Psoas muscle (tissue), 8 donors: ENCODE measurements around the gene GCN1. TPM values are rescaled to one million over a fixed set of nuclear protein-coding genes. Genes with fewer than 3 reads are reported as not detected.
A peak's percentile ranks its signal among the peaks of the same experiment; 100 is the strongest.

Experiments
- ATAC-seq, 4 donors: fragments of 200-7000 bp; cut with Tn5 transposase; one replicate each; pipeline ENCODE4 v1.9.1; 2020; ENCODE audit warnings: moderate library complexity in 3 of 4, mild to moderate bottlenecking in 2 of 4
- DNase-seq, 2 donors: peaks; one replicate each; pipeline ENCODE4 v3.0.0-alpha.2; 2020
- H3K27ac ChIP-seq: fragments of 200-600 bp; one replicate; pipeline ENCODE4 v1.8.0; 2022
- H3K27me3 ChIP-seq, 3 donors: fragments of 200-600 bp in 1 of 3; one replicate each; pipeline versions ENCODE4 v1.6.1 to v1.8.0; 2013 to 2022; ENCODE audit warnings: low read length in 2 of 3, mild to moderate bottlenecking in 2 of 3, moderate library complexity in 1 of 3; ENCODE audit not compliant: insufficient read depth in 3 of 3
- H3K36me3 ChIP-seq, 2 donors: fragments of 200-600 bp in 1 of 2; one replicate each; pipeline versions ENCODE4 v1.6.1 to v1.8.0; 2013 to 2022; ENCODE audit warnings: low read depth in 1 of 2, mild to moderate bottlenecking in 1 of 2, moderate library complexity in 1 of 2; ENCODE audit not compliant: insufficient read depth in 1 of 2
- H3K4me1 ChIP-seq: fragments of 200-600 bp; one replicate; pipeline ENCODE4 v1.8.0; 2022
- H3K4me3 ChIP-seq: fragments of 200-600 bp; one replicate; pipeline ENCODE4 v1.8.0; 2022; ENCODE audit warnings: mild to moderate bottlenecking
- H3K9me3 ChIP-seq: fragments of 200-600 bp; one replicate; pipeline ENCODE4 v1.8.0; 2022
- CTCF ChIP-seq: fragments of 200-600 bp; IDR thresholded peaks from one replicate; pipeline ENCODE4 v1.8.0; 2022; ENCODE audit warnings: antibody characterized with exemption
- WGBS, 3 donors: extraction: QIAGEN DNeasy Blood & Tissue Kit; methylation state at CpG; one replicate each; pipeline versions ENCODE4 v1.1.6 to v1.1.7; 2013; 5-methylcytosine and 5-hydroxymethylcytosine counted together
- intact Hi-C, 2 donors: fragments of 100-400 bp; cut with DNase I; formaldehyde crosslinking; loops; one replicate each; pipeline versions ENCODE4 v1.11.0 to v1.14.2; 2022
- polyA plus RNA-seq, 3 donors: library from polyadenylated mRNA; stranded (reverse); fragments of 200-250 nt; gene quantifications; one replicate each; pipeline ENCODE4 v1.2.3, GENCODE V29; 2013
- total RNA-seq, 4 donors: library from RNA; stranded (reverse); fragmentation: NEBNext Ultra II Directional in 2 of 4; extraction: Animal tissue kit (Norgen Biotek cat#: 25700) in 2 of 4; gene quantifications; one replicate each; pipeline versions ENCODE4 v1.2.1 to v1.2.4, GENCODE V29; 2021 to 2023
- donor health status: healthy with polysubstance abuse.
- donor health status: DM: no; HTN: no; CAD: no; lungs with moderate emphysema.
- donor health status: Bipolar disorder and iron deficiency.
- donor health status: healthy.
- donor health status: DM: yes; HTN: yes; CAD: no.
- donor health status: DM: no; HTN: no; CAD: no.
- donor health status: DM: no; HTN: no; CAD: no.
- donor health status: DM: yes; HTN: yes; CAD: no.

GCN1 gene
- total and polyA plus RNA-seq, 7 donors, result 19.6 to 80.9 (median 63.1) TPM

GRCh38 chr12:120159509-120160237 lies 34.8 kb downstream of the GCN1 start:
- Histone ChIP-seq H3K4me3 (no peak overlapping the region), H3K9me3 (no peaks in the 10 kb centered on the region), H3K4me1 (no peaks in the 10 kb centered on the region), H3K36me3 (peaks cover 26 to 100% of the 10 kb centered on the region in 2 donors), H3K27me3 (no peaks in the 10 kb centered on the region), H3K27ac (no peak overlapping the region)
- intact Hi-C loops, result no loop called here
- 86 to 90% (median 86%) methylated on average over 12 of the region's 12 CpGs for WGBS, 3 donors
- TF ChIP-seq CTCF, result no peak
- ATAC-seq (no peak), DNase-seq (no peak)

GRCh38 chr12:120158351-120158750 lies 36.2 kb downstream of the GCN1 start:
- ATAC-seq, result peak in 1 of 4 donors; percentile 23
- no peak for DNase-seq
- Histone ChIP-seq H3K9me3 (no peaks in the 10 kb centered on the region), H3K4me3 (no peak overlapping the region), H3K36me3 (peaks cover 24 to 100% of the 10 kb centered on the region in 2 donors), H3K4me1 (no peaks in the 10 kb centered on the region), H3K27ac (no peak overlapping the region), H3K27me3 (no peaks in the 10 kb centered on the region)
- 89 to 94% (median 93%) methylated on average over 10 of the region's 10 CpGs for WGBS, 3 donors
- intact Hi-C loops, result no loop called here
- TF ChIP-seq CTCF, result no peak

- Histone ChIP-seq H3K27me3 (no peaks in the 10 kb centered on the region), H3K4me1 (no peaks in the 10 kb centered on the region), H3K9me3 (no peaks in the 10 kb centered on the region), H3K27ac (no peak overlapping the region), H3K36me3 (peaks cover 26 to 100% of the 10 kb centered on the region in 2 donors), H3K4me3 (no peak overlapping the region)
- DNase-seq (no peak), ATAC-seq (no peak)
- no peak for TF ChIP-seq CTCF
- WGBS, 3 donors, result 85 to 90% (median 87%) methylated on average over 11 of the region's 11 CpGs
- intact Hi-C loops, result no loop called here
Observed at GRCh38 chr12:120157678-120158077, 36.8 kb downstream of the GCN1 start.

- no peak for ATAC-seq
- intact Hi-C loops, result no loop called here
- H3K27me3 ChIP-seq, result no peaks in the 10 kb centered on the region
- WGBS, 3 donors, result 92 to 94% (median 93%) methylated on average over 22 of the region's 22 CpGs
- H3K27ac ChIP-seq, result no peak overlapping the region
- no peak for DNase-seq
- H3K4me1 ChIP-seq, result no peaks in the 10 kb centered on the region
- H3K36me3 ChIP-seq, result peaks cover 26 to 98% of the 10 kb centered on the region in 2 donors
- no peaks in the 10 kb centered on the region for H3K9me3 ChIP-seq
- no peak overlapping the region for H3K4me3 ChIP-seq
- TF ChIP-seq CTCF, result no peak
Observed at GRCh38 chr12:120156315-120157259, 37.9 kb downstream of the GCN1 start.
